MG63 (cell line): ENCODE data around the gene BIN1. TPM values are rescaled to one million over a fixed set of nuclear protein-coding genes. Genes with fewer than 3 reads are reported as not detected.

Experiments used
- DNase-seq: peaks from one replicate; pipeline ENCODE4 v3.0.0-alpha.2; 2020
- H3K27me3 ChIP-seq: fragments of 250-450 bp; sonication (Bioruptor Pico); 2 replicates; pipeline ENCODE4 v1.5.1; 2020; ENCODE audit warnings: mild to moderate bottlenecking, moderate library complexity
- H3K36me3 ChIP-seq: fragments of 250-450 bp; sonication (Bioruptor Pico); 2 replicates; pipeline ENCODE4 v1.5.1; 2020; ENCODE audit warnings: mild to moderate bottlenecking, moderate library complexity
- H3K4me3 ChIP-seq: fragments of 250-450 bp; sonication (Bioruptor Pico); 2 replicates; pipeline ENCODE4 v1.5.1; 2020; ENCODE audit warnings: mild to moderate bottlenecking, moderate library complexity
- H3K9me3 ChIP-seq: fragments of 250-450 bp; sonication (Bioruptor Pico); 2 replicates; pipeline ENCODE4 v1.5.1; 2020; ENCODE audit warnings: mild to moderate bottlenecking, moderate library complexity
- total RNA-seq: library from RNA; depleted of rRNA; stranded (reverse); fragments of >200 nt; shearing (Covaris generic); gene quantifications from 2 replicates; pipeline ENCODE4 v1.2.3, GENCODE V29; 2014; ENCODE audit warnings: low replicate concordance; rRNA removed

Gene BIN1
- total RNA-seq, result 33.7 and 50.8 TPM in 2 replicates

- Histone ChIP-seq H3K9me3 (no peaks in the 10 kb centered on the region), H3K4me3 (peak within 1 kb of the TSS; percentile 78), H3K36me3 (no peaks in the 10 kb centered on the region), H3K27me3 (no peaks in the 10 kb centered on the region)
- DNase-seq, result peak; percentile 82
Measured at GRCh38 chr2:127106991-127107621, at the start of gene BIN1. TSS of gene BIN1 (minus strand) at chr2:127107154. CDS start at chr2:127106943, 211 bp downstream.

- no peak overlapping the region for H3K4me3 ChIP-seq
- peak; percentile 39 for DNase-seq
- no peaks in the 10 kb centered on the region for H3K27me3 ChIP-seq
- no peaks in the 10 kb centered on the region for H3K36me3 ChIP-seq
- H3K9me3 ChIP-seq, result peaks cover 7% of the 10 kb centered on the region
Measured at GRCh38 chr2:127155947-127156346, 49.0 kb upstream of the BIN1 start.

- Histone ChIP-seq H3K9me3 (peaks cover 11% of the 10 kb centered on the region), H3K36me3 (no peaks in the 10 kb centered on the region), H3K27me3 (no peaks in the 10 kb centered on the region), H3K4me3 (no peak overlapping the region)
- DNase-seq, result peak; percentile 81
Measured at GRCh38 chr2:127155028-127155581, 48.2 kb upstream of the BIN1 start.

GRCh38 chr2:127154396-127154795 is 47.4 kb upstream of the BIN1 start:
- H3K9me3 ChIP-seq, result peaks cover 11% of the 10 kb centered on the region
- no peaks in the 10 kb centered on the region for H3K27me3 ChIP-seq
- DNase-seq, result no peak
- H3K4me3 ChIP-seq, result no peak overlapping the region
- no peaks in the 10 kb centered on the region for H3K36me3 ChIP-seq

- Histone ChIP-seq H3K9me3 (peaks cover 11% of the 10 kb centered on the region), H3K27me3 (no peaks in the 10 kb centered on the region), H3K4me3 (no peak overlapping the region), H3K36me3 (no peaks in the 10 kb centered on the region)
- peak; percentile 98 for DNase-seq
Measured at GRCh38 chr2:127153691-127154158, 46.8 kb upstream of the BIN1 start.

- DNase-seq, result no peak
- Histone ChIP-seq H3K27me3 (no peaks in the 10 kb centered on the region), H3K4me3 (no peak overlapping the region), H3K36me3 (no peaks in the 10 kb centered on the region), H3K9me3 (peaks cover 6% of the 10 kb centered on the region)
Measured at GRCh38 chr2:127150996-127151395, 44.0 kb upstream of the BIN1 start.

- DNase-seq, result no peak
- H3K36me3 ChIP-seq, result no peaks in the 10 kb centered on the region
- no peaks in the 10 kb centered on the region for H3K27me3 ChIP-seq
- no peak overlapping the region for H3K4me3 ChIP-seq
- peaks cover 6% of the 10 kb centered on the region for H3K9me3 ChIP-seq
Measured at GRCh38 chr2:127149384-127149783, 42.4 kb upstream of the BIN1 start.

GRCh38 chr2:127146820-127147502 is 40.0 kb upstream of the BIN1 start:
- H3K36me3 ChIP-seq, result no peaks in the 10 kb centered on the region
- peaks cover 6% of the 10 kb centered on the region for H3K9me3 ChIP-seq
- DNase-seq, result no peak
- no peak overlapping the region for H3K4me3 ChIP-seq
- no peaks in the 10 kb centered on the region for H3K27me3 ChIP-seq

- no peaks in the 10 kb centered on the region for H3K36me3 ChIP-seq
- DNase-seq, result no peak
- H3K9me3 ChIP-seq, result peaks cover 4% of the 10 kb centered on the region; the same call in 1 of the 2 replicates
- H3K4me3 ChIP-seq, result no peak overlapping the region
- H3K27me3 ChIP-seq, result no peaks in the 10 kb centered on the region
Measured at GRCh38 chr2:127146071-127146725, 39.2 kb upstream of the BIN1 start.

GRCh38 chr2:127145280-127145895 is 38.4 kb upstream of the BIN1 start:
- Histone ChIP-seq H3K36me3 (no peaks in the 10 kb centered on the region), H3K27me3 (no peaks in the 10 kb centered on the region), H3K9me3 (0 out of 2 replicates have a peak, but pooled peaks cover 1% of the 10 kb centered on the region), H3K4me3 (no peak overlapping the region)
- DNase-seq, result peak; percentile 35

- no peak overlapping the region for H3K4me3 ChIP-seq
- H3K36me3 ChIP-seq, result no peaks in the 10 kb centered on the region
- 0 out of 2 replicates have a peak, but pooled peaks cover under 1% of the 10 kb centered on the region for H3K9me3 ChIP-seq
- peak; percentile 24 for DNase-seq
- no peaks in the 10 kb centered on the region for H3K27me3 ChIP-seq
Measured at GRCh38 chr2:127143841-127144782, 37.2 kb upstream of the BIN1 start.

- Histone ChIP-seq H3K36me3 (no peaks in the 10 kb centered on the region), H3K27me3 (no peaks in the 10 kb centered on the region), H3K9me3 (0 out of 2 replicates have a peak, but pooled peaks cover 4% of the 10 kb centered on the region), H3K4me3 (no peak overlapping the region)
- DNase-seq, result no peak
Measured at GRCh38 chr2:127142663-127143630, 36.0 kb upstream of the BIN1 start.

GRCh38 chr2:127140538-127140937 is 33.6 kb upstream of the BIN1 start:
- Histone ChIP-seq H3K36me3 (no peaks in the 10 kb centered on the region), H3K4me3 (no peak overlapping the region), H3K9me3 (0 out of 2 replicates have a peak, but pooled peaks cover 4% of the 10 kb centered on the region), H3K27me3 (no peaks in the 10 kb centered on the region)
- no peak for DNase-seq

GRCh38 chr2:127139766-127140165 is 32.8 kb upstream of the BIN1 start:
- Histone ChIP-seq H3K9me3 (0 out of 2 replicates have a peak, but pooled peaks cover 4% of the 10 kb centered on the region), H3K4me3 (no peak overlapping the region), H3K27me3 (no peaks in the 10 kb centered on the region), H3K36me3 (no peaks in the 10 kb centered on the region)
- DNase-seq, result no peak

- 0 out of 2 replicates have a peak, but pooled peaks cover 4% of the 10 kb centered on the region for H3K9me3 ChIP-seq
- DNase-seq, result no peak
- H3K4me3 ChIP-seq, result no peak overlapping the region
- H3K27me3 ChIP-seq, result no peaks in the 10 kb centered on the region
- H3K36me3 ChIP-seq, result no peaks in the 10 kb centered on the region
Measured at GRCh38 chr2:127138281-127138680, 31.3 kb upstream of the BIN1 start.
